HG03139 (cell line): ENCODE results near the gene MICA.
"Not testable (repeated sequence)": the region's sequence is repeated elsewhere in the genome, so short reads cannot be mapped to it uniquely, and the experiment has no call there.

Experiments
- ATAC-seq: cut with Tn5 transposase; IDR thresholded peaks from one replicate; pipeline ENCODE4 v1.9.1; 2021; ENCODE audit not compliant: unreplicated experiment

Gene MICA

GRCh38 chr6:31407699-31408098, 4.3 kb downstream of the MICA start:
- no peak for ATAC-seq

- ATAC-seq, result no peak
These were observed 9.1 kb downstream of the MICA start for GRCh38 chr6:31412506-31412905.

GRCh38 chr6:31414148-31414770, 10.9 kb downstream of the MICA start:
- ATAC-seq, result not testable (repeated sequence)

- no peak for ATAC-seq
These were observed 11.4 kb downstream of the MICA start for GRCh38 chr6:31414771-31415265.

GRCh38 chr6:31416394-31417014, 13.1 kb downstream of the MICA start:
- ATAC-seq, result no peak

- no peak for ATAC-seq
These were observed 14.9 kb downstream of the MICA start for GRCh38 chr6:31418251-31418650.

GRCh38 chr6:31419842-31420241, 16.4 kb downstream of the MICA start:
- no peak for ATAC-seq

GRCh38 chr6:31420546-31420945, 17.2 kb downstream of the MICA start:
- no peak for ATAC-seq

GRCh38 chr6:31422587-31422986, 19.2 kb downstream of the MICA start:
- ATAC-seq, result no peak

GRCh38 chr6:31423550-31423949, 20.2 kb downstream of the MICA start:
- no peak for ATAC-seq

GRCh38 chr6:31426395-31427354, 23.3 kb downstream of the MICA start:
- no peak for ATAC-seq

GRCh38 chr6:31430449-31430848, 27.1 kb downstream of the MICA start:
- no peak for ATAC-seq

- ATAC-seq, result not testable (repeated sequence)
These were observed 31.7 kb downstream of the MICA start for GRCh38 chr6:31435051-31435450.

- no peak for ATAC-seq
These were observed 34.8 kb downstream of the MICA start for GRCh38 chr6:31438222-31438621.

- no peak for ATAC-seq
These were observed 35.3 kb downstream of the MICA start for GRCh38 chr6:31438677-31439076.

- ATAC-seq, result no peak
These were observed 38.2 kb downstream of the MICA start for GRCh38 chr6:31441365-31442267.

GRCh38 chr6:31446481-31446880, 43.1 kb downstream of the MICA start:
- ATAC-seq, result no peak

- ATAC-seq, result not testable (repeated sequence)
These were observed 43.8 kb downstream of the MICA start for GRCh38 chr6:31446999-31447789.

GRCh38 chr6:31450751-31451150, 47.4 kb downstream of the MICA start:
- ATAC-seq, result no peak

- no peak for ATAC-seq
These were observed 49.5 kb downstream of the MICA start for GRCh38 chr6:31452859-31453258.
